GM18519 (cell line): ENCODE results near the gene SCN11A.

Experiments used
- ATAC-seq: cut with Tn5 transposase; IDR thresholded peaks from one replicate; pipeline ENCODE4 v1.9.1; 2021; ENCODE audit warnings: mild to moderate bottlenecking, moderate library complexity; ENCODE audit not compliant: unreplicated experiment, low FRiP score

SCN11A gene

DNA sequence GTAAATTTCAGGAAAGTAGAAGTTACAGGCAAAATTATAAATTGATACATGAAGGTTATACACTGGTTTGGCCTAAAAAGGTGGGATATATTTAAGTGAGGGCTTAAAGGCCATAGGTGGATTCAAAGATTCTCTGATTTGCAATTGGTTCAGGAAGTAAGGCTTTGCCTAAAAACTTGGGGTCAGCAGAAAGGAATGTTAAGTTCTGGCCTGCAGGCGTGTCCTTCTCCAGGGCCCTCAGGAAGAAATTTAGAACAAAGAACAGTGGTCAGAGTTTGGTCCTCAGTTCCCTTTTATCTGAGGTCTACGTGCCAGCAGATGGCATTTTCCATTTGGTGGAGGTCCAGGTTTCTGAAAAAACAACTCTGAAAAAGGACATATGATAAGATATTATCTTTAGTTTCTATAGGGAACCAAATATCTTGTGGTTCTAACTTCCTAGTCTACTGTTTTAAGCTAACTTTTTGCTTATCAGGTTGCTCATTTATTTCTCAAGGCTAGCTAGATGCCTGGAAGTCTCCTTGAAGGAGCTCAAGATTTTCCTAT lies 40.5 kb downstream of the SCN11A start:
- ATAC-seq, result no peak

DNA sequence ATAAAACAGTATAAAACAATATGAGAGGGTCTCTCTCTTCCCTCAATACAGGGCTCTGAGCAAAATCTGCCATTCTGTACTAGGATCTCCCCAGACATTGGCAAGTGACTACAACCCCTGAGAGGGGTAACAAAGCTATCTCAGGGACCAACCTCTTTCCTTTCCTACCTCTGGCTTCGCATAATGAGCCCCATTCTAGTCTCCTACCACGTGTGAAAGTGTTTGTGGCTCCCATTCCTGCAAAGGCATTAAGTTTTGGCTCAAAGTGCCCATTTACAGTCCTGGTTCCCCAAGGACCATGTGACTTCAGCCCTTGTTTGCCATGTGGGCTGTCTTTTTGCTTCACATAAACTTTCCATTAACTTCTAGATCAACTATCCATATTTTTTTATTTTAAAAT lies 46.4 kb downstream of the SCN11A start:
- no peak for ATAC-seq
